Stomach (tissue), 9 donors: Measurements from ENCODE around the gene ETV6. TPM values are rescaled to one million over a fixed set of nuclear protein-coding genes. Genes with fewer than 3 reads are reported as not detected.
A peak's percentile ranks its signal among the peaks of the same experiment; 100 is the strongest.

Source experiments
- DNase-seq, 2 donors: peaks; one replicate each; pipeline versions ENCODE4 v3.0.0 to v3.0.0-alpha.2; 2013 to 2019
- H3K27ac ChIP-seq, 5 donors: fragments of 200-600 bp in 4 of 5; sonication (generic) in 4 of 5; one replicate each; pipeline ENCODE4 v1.5.1; 2013 to 2019; ENCODE audit warnings: mild to moderate bottlenecking in 1 of 5, moderate library complexity in 1 of 5
- H3K27me3 ChIP-seq, 3 donors: fragments of 200-600 bp; sonication (generic); one replicate each; pipeline ENCODE4 v1.5.1; 2017 to 2019; ENCODE audit warnings: mixed run types in 1 of 3
- H3K36me3 ChIP-seq, 4 donors: fragments of 200-600 bp; sonication (generic); 1 replicate in 3 of 4; 2 replicates in 1 of 4; pipeline ENCODE4 v1.5.1; 2016 to 2019
- H3K4me1 ChIP-seq, 4 donors: fragments of 200-600 bp; sonication (generic); one replicate each; pipeline ENCODE4 v1.5.1; 2016 to 2019
- H3K4me3 ChIP-seq, 4 donors: fragments of 200-600 bp; sonication (generic) in 3 of 4; one replicate each; pipeline ENCODE4 v1.5.1; 2016 to 2019; ENCODE audit warnings: mild to moderate bottlenecking in 1 of 4
- H3K9me3 ChIP-seq, 4 donors: fragments of 200-600 bp; sonication (generic); one replicate each; pipeline ENCODE4 v1.5.1; 2016 to 2019
- CTCF ChIP-seq, 7 experiments: fragments of 450-650 bp in 4 of 7; fragments of 200-600 bp in 3 of 7; sonication (generic) in 3 of 7; IDR thresholded peaks; one replicate each; pipeline ENCODE4 v1.5.1; 2016 to 2019; ENCODE audit warnings: antibody characterized with exemption in 7 of 7, control low read depth in 2 of 7, mild to moderate bottlenecking in 1 of 7
- EP300 ChIP-seq: sonication (generic); formaldehyde crosslinking; IDR thresholded peaks from one replicate; pipeline ENCODE4 v1.6.1; 2017; ENCODE audit warnings: antibody characterized with exemption
- POLR2A ChIP-seq, 4 donors: fragments of 450-650 bp; IDR thresholded peaks; one replicate each; pipeline ENCODE4 v1.6.1; 2016; ENCODE audit warnings: antibody characterized with exemption in 4 of 4, control low read depth in 2 of 4, mild to moderate bottlenecking in 1 of 4, moderate library complexity in 1 of 4
- POLR2AphosphoS5 ChIP-seq, 3 donors: sonication (generic); formaldehyde crosslinking; IDR thresholded peaks; one replicate each; pipeline ENCODE4 v1.6.1; 2016; ENCODE audit warnings: antibody characterized with exemption in 3 of 3
- WGBS, 5 donors: extraction: QIAGEN DNeasy Blood & Tissue Kit in 3 of 5; methylation state at CpG; one replicate each; pipeline versions ENCODE4 v1.1.5 to v1.1.7; 2013 to 2018; 5-methylcytosine and 5-hydroxymethylcytosine counted together
- intact Hi-C: fragments of 100-400 bp; cut with DNase I; formaldehyde crosslinking; loops from one replicate; pipeline ENCODE4 v1.15.1; 2023; ENCODE audit warnings: low total_unique reads
- polyA plus RNA-seq, 3 donors: library from polyadenylated mRNA; stranded (reverse); fragments of 200-250 nt; gene quantifications; one replicate each; pipeline ENCODE4 v1.2.3, GENCODE V29; 2013
- total RNA-seq, 5 donors: library from RNA; depleted of rRNA; stranded (reverse); fragments of >200 nt; gene quantifications; one replicate each; pipeline versions ENCODE4 v1.1.0 to v1.2.3, GENCODE V29; 2014 to 2016
- donor health status: healthy with polysubstance abuse.
- donor health status: Bipolar disorder and iron deficiency.
- donor health status: healthy.

Gene ETV6
- total and polyA plus RNA-seq, 8 donors: 4.1 to 60.3 (median 13.4) TPM

- WGBS, 5 donors: 90 to 96% (median 95%) methylated on average over 10 of the region's 10 CpGs
Measured at GRCh38 chr12:11689591-11690186, 40.2 kb downstream of the ETV6 start.

GRCh38 chr12:11693067-11693466 is 43.6 kb downstream of the ETV6 start:
- no peak for DNase-seq
- H3K4me3 ChIP-seq: no peak overlapping the region
- peak overlapping the region in 1 of 5 donors; percentile 75 for H3K27ac ChIP-seq
- no peak for TF ChIP-seq POLR2A (IDR thresholded peaks at IDR 0.05)
- no peak for TF ChIP-seq CTCF (IDR thresholded peaks at IDR 0.05)
- no peak for TF ChIP-seq POLR2AphosphoS5 (IDR thresholded peaks at IDR 0.05)
- no peak for TF ChIP-seq EP300
- no peaks in the 10 kb centered on the region for H3K36me3 ChIP-seq
- peaks cover 16 to 77% (median 46%) of the 10 kb centered on the region in 4 donors for H3K4me1 ChIP-seq
- intact Hi-C loops: no loop called here
- WGBS, 5 donors: 85 to 96% (median 91%) methylated on average over 6 of the region's 6 CpGs
- H3K27me3 ChIP-seq: no peaks in the 10 kb centered on the region
- H3K9me3 ChIP-seq: no peaks in the 10 kb centered on the region

More at GRCh38 chr12:11689591-11690186, 40.2 kb downstream of the ETV6 start:
- H3K36me3 ChIP-seq: no peaks in the 10 kb centered on the region
- H3K9me3 ChIP-seq: no peaks in the 10 kb centered on the region
- DNase-seq: no peak
- H3K27me3 ChIP-seq: no peaks in the 10 kb centered on the region
- H3K4me1 ChIP-seq: peaks cover 35 to 89% (median 64%) of the 10 kb centered on the region in 4 donors
- H3K4me3 ChIP-seq: no peak overlapping the region
- intact Hi-C loops: no loop called here
- H3K27ac ChIP-seq: peak overlapping the region in 1 of 5 donors; percentile 64
- TF ChIP-seq CTCF (IDR thresholded peaks at IDR 0.05) (no peak), EP300 (no peak), POLR2A (IDR thresholded peaks at IDR 0.05) (no peak), POLR2AphosphoS5 (IDR thresholded peaks at IDR 0.05) (no peak)

GRCh38 chr12:11693601-11694000 is 44.1 kb downstream of the ETV6 start:
- Histone ChIP-seq H3K36me3 (no peaks in the 10 kb centered on the region), H3K27me3 (no peaks in the 10 kb centered on the region), H3K4me1 (peaks cover 10 to 76% (median 43%) of the 10 kb centered on the region in 4 donors), H3K27ac (peak overlapping the region in 1 of 5 donors; percentile 75), H3K9me3 (no peaks in the 10 kb centered on the region), H3K4me3 (no peak overlapping the region)
- DNase-seq: no peak
- no peak for TF ChIP-seq CTCF (IDR thresholded peaks at IDR 0.05)
- no peak for TF ChIP-seq POLR2AphosphoS5 (IDR thresholded peaks at IDR 0.05)
- intact Hi-C loops: no loop called here

GRCh38 chr12:11694528-11694927 is 45.1 kb downstream of the ETV6 start:
- no peak for DNase-seq
- no peaks in the 10 kb centered on the region for H3K9me3 ChIP-seq
- peak overlapping the region in 2 of 5 donors; percentile 40 to 75 for H3K27ac ChIP-seq
- WGBS, 5 donors: 63 to 75% (median 70%) methylated on average over 5 of the region's 5 CpGs
- no peak overlapping the region for H3K4me3 ChIP-seq
- no peaks in the 10 kb centered on the region for H3K27me3 ChIP-seq
- TF ChIP-seq POLR2AphosphoS5 (IDR thresholded peaks at IDR 0.05) (no peak), POLR2A (IDR thresholded peaks at IDR 0.05) (no peak), CTCF (IDR thresholded peaks at IDR 0.05) (no peak), EP300 (no peak)
- H3K4me1 ChIP-seq: peaks cover 1 to 75% (median 37%) of the 10 kb centered on the region in 4 donors
- no peaks in the 10 kb centered on the region for H3K36me3 ChIP-seq
- intact Hi-C loops: no loop called here
